ENCODE data around the gene TNFAIP8L3.
"Not testable (repeated sequence)": the region's sequence is repeated elsewhere in the genome, so short reads cannot be mapped to it uniquely, and the experiment has no call there.

The TNFAIP8L3 gene

DNA sequence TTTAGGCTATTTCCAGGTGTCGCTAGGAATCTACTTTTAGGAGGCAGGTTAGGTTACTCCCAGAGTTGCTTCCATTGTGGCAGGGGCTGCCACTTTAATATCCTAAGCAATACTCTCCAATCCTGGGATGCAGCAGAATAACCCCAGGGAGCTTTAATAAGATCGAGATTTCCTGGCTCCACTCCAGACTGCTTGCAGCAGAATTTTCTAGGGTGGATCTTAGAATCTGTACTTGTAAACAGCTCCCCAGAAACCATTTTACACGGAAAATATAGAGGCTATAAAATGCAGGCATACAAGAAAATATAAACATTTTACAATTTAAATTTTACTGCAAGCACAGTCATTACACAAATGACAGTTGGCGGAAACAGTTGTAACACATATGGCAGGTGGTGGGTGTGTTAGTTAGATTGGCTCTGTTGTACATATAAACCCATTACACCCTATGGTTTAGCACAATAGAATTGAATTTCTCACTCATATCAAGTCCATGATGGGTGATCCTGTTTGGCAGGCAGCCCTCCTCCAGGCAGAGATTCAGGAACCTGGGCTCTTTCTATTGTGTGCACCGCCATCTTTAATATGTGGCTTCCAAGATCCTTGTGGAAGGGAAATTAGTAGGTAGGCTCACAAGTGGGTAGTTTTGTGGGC lies 35.0 kb upstream of the TNFAIP8L3 start:
- no peak overlapping the region for H3K4me3 ChIP-seq (ENCODE audit: low read depth, low read length)
- TF ChIP-seq, protein P1, sequence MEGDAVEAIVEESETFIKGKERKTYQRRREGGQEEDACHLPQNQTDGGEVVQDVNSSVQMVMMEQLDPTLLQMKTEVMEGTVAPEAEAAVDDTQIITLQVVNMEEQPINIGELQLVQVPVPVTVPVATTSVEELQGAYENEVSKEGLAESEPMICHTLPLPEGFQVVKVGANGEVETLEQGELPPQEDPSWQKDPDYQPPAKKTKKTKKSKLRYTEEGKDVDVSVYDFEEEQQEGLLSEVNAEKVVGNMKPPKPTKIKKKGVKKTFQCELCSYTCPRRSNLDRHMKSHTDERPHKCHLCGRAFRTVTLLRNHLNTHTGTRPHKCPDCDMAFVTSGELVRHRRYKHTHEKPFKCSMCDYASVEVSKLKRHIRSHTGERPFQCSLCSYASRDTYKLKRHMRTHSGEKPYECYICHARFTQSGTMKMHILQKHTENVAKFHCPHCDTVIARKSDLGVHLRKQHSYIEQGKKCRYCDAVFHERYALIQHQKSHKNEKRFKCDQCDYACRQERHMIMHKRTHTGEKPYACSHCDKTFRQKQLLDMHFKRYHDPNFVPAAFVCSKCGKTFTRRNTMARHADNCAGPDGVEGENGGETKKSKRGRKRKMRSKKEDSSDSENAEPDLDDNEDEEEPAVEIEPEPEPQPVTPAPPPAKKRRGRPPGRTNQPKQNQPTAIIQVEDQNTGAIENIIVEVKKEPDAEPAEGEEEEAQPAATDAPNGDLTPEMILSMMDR (IDR thresholded peaks at IDR 0.05; ENCODE audit: low read depth, low read length, missing control alignments), result no peak
- in situ Hi-C loops (cut with HindIII; ENCODE audit: low sequenced_read_pairs), result no loop called here
- DNase-seq (ENCODE audit: low read depth), result no peak

DNA sequence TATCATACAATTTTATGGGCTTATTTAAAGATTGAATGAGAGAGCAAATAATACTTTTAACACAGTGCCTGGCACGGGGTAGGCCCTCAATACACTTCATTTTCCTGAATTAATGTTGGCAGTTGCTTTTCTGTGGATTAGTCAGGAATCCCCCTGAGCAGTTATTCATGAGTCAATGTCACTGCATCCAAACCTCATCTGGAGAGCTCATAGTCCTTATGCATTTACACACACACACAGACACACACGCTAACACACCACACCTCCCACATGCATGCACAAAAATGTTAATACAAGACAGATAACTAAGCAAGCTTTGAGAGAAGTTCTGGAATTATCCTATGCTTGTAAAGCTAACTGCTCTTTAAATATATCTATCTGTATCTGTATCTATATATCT lies 34.0 kb upstream of the TNFAIP8L3 start:
- no peak overlapping the region for H3K4me3 ChIP-seq (ENCODE audit: low read depth, low read length)
- in situ Hi-C loops (cut with HindIII; ENCODE audit: low sequenced_read_pairs), result no loop called here
- no peak for DNase-seq (ENCODE audit: low read depth)
- TF ChIP-seq, protein P1 (IDR thresholded peaks at IDR 0.05; ENCODE audit: low read depth, low read length, missing control alignments), result no peak

DNA sequence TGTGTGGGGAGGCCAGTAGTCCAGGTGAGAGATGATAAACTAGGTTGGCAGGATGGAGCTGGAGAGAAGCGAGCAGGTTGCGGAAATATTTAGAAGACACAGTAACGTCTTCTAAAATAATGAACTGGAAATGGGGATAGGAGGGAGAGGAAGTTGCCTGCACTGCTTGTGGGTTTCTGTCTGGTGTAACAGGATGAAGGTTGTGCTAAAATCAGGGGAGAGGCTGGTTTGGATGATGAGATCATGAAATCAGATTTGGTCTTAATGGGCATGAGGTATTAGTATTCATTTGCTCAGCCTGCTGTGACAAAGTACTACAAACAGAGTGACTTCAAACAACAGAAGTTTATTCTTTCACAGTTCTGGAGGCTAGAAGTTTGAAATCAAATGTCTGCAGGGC lies 32.1 kb upstream of the TNFAIP8L3 start:
- in situ Hi-C loops (cut with HindIII; ENCODE audit: low sequenced_read_pairs), result no loop called here
- H3K4me3 ChIP-seq (ENCODE audit: low read depth, low read length), result no peak overlapping the region

DNA sequence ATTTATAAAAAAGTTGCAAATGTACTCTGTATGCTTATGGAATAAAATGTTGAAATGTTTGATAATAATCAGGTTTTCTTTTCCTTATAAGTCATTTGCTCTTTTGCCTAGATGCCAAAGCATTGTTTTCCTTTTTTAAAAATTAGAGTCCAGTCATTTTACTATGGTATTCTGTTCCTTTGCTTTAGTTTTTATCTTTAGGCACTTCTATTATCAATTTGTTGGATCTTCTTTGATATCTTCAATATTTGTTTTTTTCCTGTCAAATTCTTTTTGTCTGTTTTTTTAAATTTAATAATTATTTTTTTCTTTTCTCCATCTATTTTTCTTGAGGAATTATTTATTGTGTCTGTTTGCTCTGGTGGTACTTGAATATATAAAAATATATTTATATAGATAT lies 28.3 kb upstream of the TNFAIP8L3 start:
- DNase-seq (ENCODE audit: low read depth); in situ Hi-C loops (cut with HindIII; ENCODE audit: low sequenced_read_pairs); H3K4me3 ChIP-seq (ENCODE audit: low read depth, low read length): not testable (repeated sequence)

More for the DNA sequence above, 32.1 kb upstream of the TNFAIP8L3 start:
- TF ChIP-seq, protein P1 (IDR thresholded peaks at IDR 0.05; ENCODE audit: low read depth, low read length, missing control alignments), result no peak
- DNase-seq (ENCODE audit: low read depth), result no peak

DNA sequence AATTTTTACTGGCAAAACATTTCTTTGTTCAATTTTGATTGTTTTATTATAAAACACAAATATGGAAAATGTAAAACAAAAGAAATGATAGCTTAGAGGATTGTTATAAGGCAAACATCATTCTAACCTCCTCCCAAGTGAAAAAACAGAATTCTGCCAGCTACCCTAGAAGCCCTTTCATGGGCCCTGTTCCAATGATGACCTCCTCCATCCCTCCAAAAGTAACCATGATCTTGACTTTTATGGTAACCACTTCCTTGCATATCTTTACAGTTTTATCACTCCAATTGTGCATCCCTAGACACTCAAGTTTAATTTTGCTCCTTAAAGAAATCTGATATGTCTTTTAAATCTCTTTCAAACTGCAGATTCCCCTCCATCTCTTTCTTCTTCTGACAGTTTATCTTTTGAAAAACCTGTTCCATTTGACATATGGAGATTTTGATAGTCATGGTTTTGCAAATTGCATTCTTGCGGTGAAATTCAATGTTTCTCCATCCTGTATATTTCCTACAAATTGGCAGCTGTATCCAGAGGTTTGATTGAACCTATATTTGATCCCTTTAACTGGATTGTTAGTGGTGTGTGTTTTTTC lies 27.0 kb upstream of the TNFAIP8L3 start:
- in situ Hi-C loops (cut with HindIII; ENCODE audit: low sequenced_read_pairs), result no loop called here

DNA sequence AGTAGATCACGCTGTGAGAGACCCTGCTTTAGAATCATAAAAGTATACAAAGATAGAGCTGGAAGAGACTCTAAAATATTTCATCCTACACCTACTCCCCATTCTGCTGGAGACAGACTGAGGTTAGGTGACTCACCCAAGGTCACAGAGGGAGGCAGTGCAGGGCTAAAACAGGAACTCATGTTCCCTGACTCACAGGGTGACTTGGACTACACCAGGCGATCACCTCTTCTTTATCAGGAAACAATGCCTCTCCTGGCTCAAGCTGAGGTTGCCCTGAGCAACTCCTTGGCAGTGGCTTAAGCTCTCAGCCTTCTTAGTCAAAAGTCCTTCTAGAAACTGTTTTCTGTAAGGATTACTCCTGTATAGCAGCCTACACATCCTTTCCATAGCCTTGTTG lies 26.4 kb upstream of the TNFAIP8L3 start:
- in situ Hi-C loops (cut with HindIII; ENCODE audit: low sequenced_read_pairs), result no loop called here
- TF ChIP-seq, protein P1 (IDR thresholded peaks at IDR 0.05; ENCODE audit: low read depth, low read length, missing control alignments), result no peak
- H3K4me3 ChIP-seq (ENCODE audit: low read depth, low read length), result no peak overlapping the region
- peak; percentile 84 for DNase-seq (ENCODE audit: low read depth)

More for the DNA sequence above, 27.0 kb upstream of the TNFAIP8L3 start:
- no peak overlapping the region for H3K4me3 ChIP-seq (ENCODE audit: low read depth, low read length)
- no peak for DNase-seq (ENCODE audit: low read depth)
- TF ChIP-seq, protein P1 (IDR thresholded peaks at IDR 0.05; ENCODE audit: low read depth, low read length, missing control alignments), result no peak

DNA sequence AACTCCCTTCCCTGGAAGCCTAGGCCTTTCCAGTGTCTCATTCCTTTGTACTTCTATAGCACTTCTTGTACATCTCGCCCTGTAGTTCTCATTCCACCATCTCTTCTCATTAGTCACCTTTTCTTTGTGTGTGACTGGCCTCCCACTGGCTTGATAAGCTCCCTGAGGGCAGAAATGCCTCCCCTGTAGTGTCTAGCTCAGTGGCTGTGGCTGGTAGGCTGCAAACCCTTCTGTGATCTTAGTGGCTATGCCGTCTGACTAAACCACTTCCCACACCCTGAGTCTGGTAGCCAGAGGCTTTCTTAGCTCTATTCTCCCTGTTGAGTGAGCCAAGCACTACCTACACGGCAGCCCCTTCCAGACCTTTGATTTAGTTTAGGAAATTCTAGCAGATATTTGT lies 24.4 kb upstream of the TNFAIP8L3 start:
- in situ Hi-C loops (cut with HindIII; ENCODE audit: low sequenced_read_pairs), result no loop called here
- TF ChIP-seq, protein P1 (IDR thresholded peaks at IDR 0.05; ENCODE audit: low read depth, low read length, missing control alignments), result no peak
- no peak overlapping the region for H3K4me3 ChIP-seq (ENCODE audit: low read depth, low read length)
- DNase-seq (ENCODE audit: low read depth), result no peak
